Stimulated activated CD4-positive, alpha-beta T cell treated with anti-CD3 and anti-CD28 coated beads, TNF-alpha, amount 100 ng/mL, for 1 hour (primary cell): ENCODE results near the gene NAV3.
"Not testable (repeated sequence)": the region's sequence is repeated elsewhere in the genome, so short reads cannot be mapped to it uniquely, and the experiment has no call there.

Source experiments
- DNase-seq, 3 donors: peaks; one replicate each; pipeline ENCODE4 v3.0.0-alpha.2; 2020; ENCODE audit warnings: low read depth in 3 of 3, low spot score in 1 of 3

Gene NAV3

GRCh38 chr12:78102801-78103200 is 272.1 kb downstream of the NAV3 start:
- DNase-seq, result not testable (repeated sequence)

GRCh38 chr12:78115889-78116288 is 285.2 kb downstream of the NAV3 start:
- no peak for DNase-seq

- no peak for DNase-seq
Measured at GRCh38 chr12:78118036-78118435, 287.3 kb downstream of the NAV3 start.

- DNase-seq, result no peak
Measured at GRCh38 chr12:78118486-78118885, 287.8 kb downstream of the NAV3 start.

- DNase-seq, result no peak
Measured at GRCh38 chr12:78119351-78119918, 288.7 kb downstream of the NAV3 start.

- DNase-seq, result no peak
Measured at GRCh38 chr12:78120306-78120705, 289.6 kb downstream of the NAV3 start.

GRCh38 chr12:78120866-78121560 is 290.3 kb downstream of the NAV3 start:
- no peak for DNase-seq

GRCh38 chr12:78121969-78122610 is 291.4 kb downstream of the NAV3 start:
- no peak for DNase-seq

GRCh38 chr12:78128211-78128610 is 297.5 kb downstream of the NAV3 start:
- DNase-seq, result no peak

- no peak for DNase-seq
Measured at GRCh38 chr12:78143717-78144116, 313.0 kb downstream of the NAV3 start.

GRCh38 chr12:78145398-78145797 is 314.7 kb downstream of the NAV3 start:
- no peak for DNase-seq

GRCh38 chr12:78146365-78146772 is 315.7 kb downstream of the NAV3 start:
- no peak for DNase-seq

- no peak for DNase-seq
Measured at GRCh38 chr12:78149459-78149858, 318.8 kb downstream of the NAV3 start.

- no peak for DNase-seq
Measured at GRCh38 chr12:78155546-78155945, 324.9 kb downstream of the NAV3 start.

GRCh38 chr12:78156751-78157150 is 326.1 kb downstream of the NAV3 start:
- DNase-seq, result no peak

- DNase-seq, result no peak
Measured at GRCh38 chr12:78157199-78157598, 326.5 kb downstream of the NAV3 start.

- no peak for DNase-seq
Measured at GRCh38 chr12:78164154-78164553, 333.5 kb downstream of the NAV3 start.

- DNase-seq, result no peak
Measured at GRCh38 chr12:78167510-78167909, 336.8 kb downstream of the NAV3 start.

GRCh38 chr12:78171061-78171460 is 340.4 kb downstream of the NAV3 start:
- DNase-seq, result no peak

GRCh38 chr12:78176643-78177042 is 345.9 kb downstream of the NAV3 start:
- DNase-seq, result no peak

- no peak for DNase-seq
Measured at GRCh38 chr12:78177298-78177697, 346.6 kb downstream of the NAV3 start.

GRCh38 chr12:78179346-78179745 is 348.7 kb downstream of the NAV3 start:
- no peak for DNase-seq
